Midbrain (tissue), 1 donor: ENCODE results near the gene RAB40B.
"Not testable (repeated sequence)": the region's sequence is repeated elsewhere in the genome, so short reads cannot be mapped to it uniquely, and the experiment has no call there.

ENCODE experiments used
- DNase-seq: peaks from one replicate; lab custom pipeline; 2025; lab: John Stamatoyannopoulos, UW

The RAB40B gene

DNA sequence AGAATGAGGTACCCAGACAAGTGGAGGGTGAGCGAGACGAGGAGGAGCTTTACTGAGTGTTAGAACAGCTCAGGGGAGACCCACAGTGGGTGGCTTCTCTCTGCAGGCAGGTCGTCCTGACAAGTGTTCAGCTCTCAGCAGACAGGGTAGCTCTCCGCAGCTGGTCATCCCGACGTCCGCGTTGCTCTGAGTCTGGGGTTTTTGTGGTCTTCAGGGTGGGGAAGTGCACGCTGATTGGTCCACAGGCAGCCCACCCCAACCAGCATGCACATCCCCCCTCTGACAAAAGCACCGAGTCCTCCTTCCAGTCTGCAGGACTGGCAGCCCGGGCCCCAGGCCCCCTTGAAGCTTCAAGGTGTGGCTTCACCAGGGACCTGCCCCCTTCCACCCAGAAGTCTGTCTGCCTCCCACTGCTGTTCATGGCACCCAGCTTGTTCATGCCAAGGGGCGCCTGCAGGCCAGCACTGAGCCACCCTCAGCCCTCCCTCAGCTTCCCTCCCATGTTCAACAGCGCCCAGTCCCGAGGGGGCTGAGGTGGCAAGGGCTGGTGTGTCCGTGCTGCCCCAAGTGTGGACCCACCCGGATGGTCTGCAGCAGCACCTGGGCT, 30.4 kb downstream of the RAB40B start:
- no peak for DNase-seq

DNA sequence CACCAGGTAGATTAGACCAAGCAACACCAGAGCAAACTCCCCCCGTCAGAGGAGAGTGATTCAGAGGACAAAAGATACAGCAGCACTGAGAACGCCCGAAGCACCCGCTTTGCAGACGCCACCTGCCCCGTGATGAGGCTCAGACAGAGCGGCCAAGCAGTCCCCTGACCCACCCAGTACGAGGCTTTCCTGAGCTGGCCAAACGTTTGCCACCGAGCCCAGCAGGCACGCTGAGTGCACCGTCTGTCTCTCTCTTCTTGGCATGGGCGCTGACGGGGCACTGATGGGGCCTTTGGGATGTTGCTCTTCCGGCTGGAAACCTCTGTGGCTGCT, 30.9 kb downstream of the RAB40B start:
- DNase-seq: no peak

GRCh38 chr17:82666931-82667667, 31.4 kb downstream of the RAB40B start:
- DNase-seq: no peak

GRCh38 chr17:82665891-82666290, 32.6 kb downstream of the RAB40B start:
- no peak for DNase-seq

DNA sequence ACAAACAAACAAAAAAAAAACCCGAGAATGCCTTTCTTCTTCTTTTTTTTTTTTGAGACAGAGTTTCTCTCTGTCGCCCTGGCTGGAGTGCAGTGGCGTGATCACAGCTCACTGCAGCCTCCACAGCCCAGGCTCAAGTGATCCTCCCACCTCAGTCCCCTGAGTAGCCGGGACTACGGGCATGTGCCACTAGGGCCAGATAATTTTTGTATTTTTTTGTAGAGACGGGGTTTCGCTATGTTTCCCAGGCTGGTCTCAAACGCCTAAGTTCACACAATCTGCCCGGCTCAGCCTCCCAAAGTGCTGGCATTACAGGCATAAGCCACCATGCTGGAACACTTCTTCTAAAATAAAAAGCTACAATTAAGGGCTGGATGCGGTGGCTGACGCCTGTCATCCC, 33.3 kb downstream of the RAB40B start:
- DNase-seq: no peak

GRCh38 chr17:82664701-82665182, 33.8 kb downstream of the RAB40B start:
- no peak for DNase-seq

DNA sequence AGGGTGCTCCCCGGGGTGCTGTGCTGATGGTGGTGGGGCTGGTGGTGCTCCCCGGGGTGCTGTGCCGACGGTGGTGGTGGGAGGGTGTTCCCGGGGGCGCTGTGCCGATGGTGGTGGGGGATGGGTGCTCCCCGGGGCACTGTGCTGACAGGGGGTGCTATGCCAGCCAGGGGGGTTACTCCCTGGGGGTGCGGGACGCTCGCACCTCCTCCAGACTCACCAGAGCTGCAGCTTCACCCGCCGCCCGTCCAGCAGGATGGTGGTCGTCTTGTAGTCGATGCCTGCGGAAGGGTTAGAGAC, 34.3 kb downstream of the RAB40B start:
- no peak for DNase-seq

- DNase-seq: no peak
Observed at GRCh38 chr17:82663381-82664275, 34.9 kb downstream of the RAB40B start.

DNA sequence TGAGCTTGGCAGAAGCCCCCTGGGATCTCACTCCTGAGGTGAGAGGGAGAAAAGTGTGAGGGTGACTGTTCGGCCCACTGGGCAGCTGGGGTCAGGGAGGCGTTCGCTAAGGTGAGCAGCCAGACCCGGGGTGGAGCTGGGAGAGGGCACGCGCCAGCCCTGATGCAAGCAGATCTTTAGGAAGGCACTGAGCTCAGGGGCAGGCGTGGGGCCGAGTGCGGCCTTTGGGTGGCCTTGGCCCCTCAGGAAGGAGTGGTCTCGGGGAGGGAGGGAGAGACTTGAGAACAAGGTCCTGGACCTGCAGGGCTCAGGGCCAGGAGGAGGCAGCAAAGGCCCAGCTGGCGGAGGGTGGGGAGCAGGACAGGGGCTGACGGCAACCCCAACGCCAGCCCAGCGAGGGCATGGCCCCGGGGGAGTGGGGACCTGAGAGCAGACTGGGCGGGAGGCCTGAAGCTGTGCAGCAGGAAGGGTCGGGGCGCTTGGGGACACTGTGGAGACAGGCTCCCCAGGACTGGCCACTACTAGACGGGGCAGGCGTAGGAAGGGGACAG, 35.7 kb downstream of the RAB40B start:
- DNase-seq: no peak

DNA sequence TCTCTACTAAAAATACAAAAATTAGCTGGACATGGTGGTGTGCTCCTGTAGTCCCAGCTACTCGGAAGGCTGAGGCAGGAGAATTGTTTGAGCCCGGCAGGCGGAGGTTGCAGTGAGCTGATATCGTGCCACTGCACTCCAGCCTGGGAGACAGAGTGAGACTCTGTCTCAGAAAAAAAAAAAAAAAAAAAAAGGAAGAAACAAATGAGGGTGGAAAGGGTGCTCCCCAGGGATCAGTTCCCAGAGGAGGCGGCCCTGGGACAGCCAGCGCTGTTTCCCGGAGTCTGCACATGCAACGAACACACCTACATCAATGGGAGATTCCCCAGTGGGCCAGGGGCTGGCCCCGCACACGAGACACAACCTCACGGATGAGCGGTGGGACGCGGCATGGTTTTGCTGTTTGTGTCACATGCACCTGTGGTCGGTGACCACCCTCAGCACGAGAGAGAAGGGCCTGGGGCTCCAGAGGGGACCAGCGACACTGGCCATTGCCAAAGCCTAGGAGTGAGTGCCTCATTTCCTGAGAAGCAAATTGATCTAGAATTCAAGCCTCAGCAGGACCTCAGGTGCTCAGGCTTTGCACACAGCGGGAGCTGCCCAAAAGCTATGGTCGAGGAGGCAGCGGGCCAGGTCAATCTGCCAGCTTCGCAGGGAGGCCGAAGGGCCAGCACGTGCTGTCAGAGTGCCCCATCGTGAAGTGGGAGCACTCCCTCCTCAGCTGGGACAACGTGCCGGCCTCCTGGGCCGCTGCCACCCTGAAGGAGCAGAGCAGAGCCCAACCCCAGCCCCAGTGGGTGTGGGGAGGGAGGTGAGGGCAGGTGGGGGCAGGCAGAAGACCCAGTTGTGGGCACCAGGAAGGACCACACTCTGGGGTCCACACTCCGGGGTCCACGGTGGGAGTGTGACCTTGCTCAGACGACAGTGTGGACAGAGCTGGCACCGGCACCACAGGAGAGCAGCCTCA, 36.5 kb downstream of the RAB40B start:
- no peak for DNase-seq

DNA sequence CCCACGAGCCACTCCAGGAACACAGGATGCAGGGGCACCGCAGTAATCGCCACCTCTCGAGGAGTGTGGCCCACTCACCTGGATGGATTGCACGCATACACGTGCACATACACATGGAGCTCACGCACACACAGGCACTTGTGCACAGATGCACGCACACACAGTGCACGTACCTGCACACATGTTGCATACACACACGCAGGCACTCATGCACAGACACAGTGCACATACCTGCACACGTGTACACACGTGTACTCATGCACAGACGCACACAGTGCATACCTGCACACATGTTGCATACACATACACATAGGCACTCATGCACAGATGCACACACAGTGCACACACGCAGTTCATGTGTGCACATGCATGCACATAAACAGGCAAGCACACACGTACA, 38.6 kb downstream of the RAB40B start:
- no peak for DNase-seq

- no peak for DNase-seq
Observed at GRCh38 chr17:82658796-82659452, 39.6 kb downstream of the RAB40B start.

DNA sequence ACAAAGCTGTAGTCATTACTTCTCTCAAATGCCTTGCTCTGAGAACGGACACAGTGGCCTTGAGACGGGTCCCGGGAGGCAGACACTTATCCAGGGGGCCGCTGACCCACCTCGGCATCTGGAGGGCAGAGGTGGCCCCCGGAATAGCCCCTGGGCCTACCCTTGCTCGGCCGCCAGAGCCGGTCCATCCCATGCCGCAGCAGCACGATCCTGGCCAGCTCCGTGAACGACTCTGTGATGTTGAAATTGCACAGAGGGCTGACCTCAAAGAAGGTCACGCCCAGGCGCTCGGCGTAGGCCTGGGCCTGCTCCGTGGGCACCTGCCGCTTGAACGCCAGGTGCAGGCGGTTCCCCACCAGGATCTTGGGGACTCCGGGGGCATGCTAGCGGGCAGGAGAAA, 40.2 kb downstream of the RAB40B start:
- no peak for DNase-seq

GRCh38 chr17:82657926-82658325, 40.6 kb downstream of the RAB40B start:
- DNase-seq: no peak

DNA sequence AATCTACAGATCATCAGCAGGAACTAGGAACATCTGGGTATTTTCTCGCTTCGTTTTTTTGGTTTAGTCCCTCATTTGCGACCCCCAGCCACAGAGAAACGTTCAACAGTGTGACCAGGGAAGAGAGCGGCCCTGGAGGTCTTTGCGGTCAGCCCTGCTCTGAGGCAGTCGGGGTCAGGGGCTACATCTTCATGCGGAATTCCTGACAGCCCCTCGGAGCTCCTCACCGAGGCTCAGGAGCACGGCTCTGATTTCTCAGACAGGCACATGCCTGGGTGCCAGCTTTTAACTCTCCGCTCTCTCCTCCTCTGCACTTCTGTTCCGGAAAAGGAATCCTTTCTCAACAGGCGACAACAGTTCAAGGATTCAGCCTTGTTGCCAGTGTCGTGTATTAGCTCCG, 42.2 kb downstream of the RAB40B start:
- no peak for DNase-seq

- no peak for DNase-seq
Observed at GRCh38 chr17:82655523-82655922, 43.0 kb downstream of the RAB40B start.

DNA sequence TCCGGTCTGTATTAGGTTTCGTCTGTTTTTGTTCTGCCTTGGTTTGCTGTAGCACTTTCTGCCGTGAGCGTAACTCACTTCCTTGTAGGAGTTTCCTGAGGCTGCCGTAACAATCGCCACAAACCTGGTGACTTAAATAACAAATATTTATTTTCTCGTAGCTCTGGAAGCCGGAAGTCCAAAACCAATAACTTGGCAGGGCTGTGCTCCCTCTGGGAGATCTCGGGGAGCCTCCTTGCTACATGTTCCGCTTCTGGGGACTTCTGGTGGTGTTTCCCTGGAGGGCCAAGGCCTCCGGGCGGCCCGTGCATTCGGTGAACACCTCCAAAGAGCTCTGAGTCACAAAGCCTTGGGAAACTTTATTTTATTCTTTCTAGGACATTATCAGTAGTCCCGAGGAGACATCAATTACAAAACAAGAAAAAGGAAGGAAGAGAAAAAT, 43.4 kb downstream of the RAB40B start:
- DNase-seq: no peak

DNA sequence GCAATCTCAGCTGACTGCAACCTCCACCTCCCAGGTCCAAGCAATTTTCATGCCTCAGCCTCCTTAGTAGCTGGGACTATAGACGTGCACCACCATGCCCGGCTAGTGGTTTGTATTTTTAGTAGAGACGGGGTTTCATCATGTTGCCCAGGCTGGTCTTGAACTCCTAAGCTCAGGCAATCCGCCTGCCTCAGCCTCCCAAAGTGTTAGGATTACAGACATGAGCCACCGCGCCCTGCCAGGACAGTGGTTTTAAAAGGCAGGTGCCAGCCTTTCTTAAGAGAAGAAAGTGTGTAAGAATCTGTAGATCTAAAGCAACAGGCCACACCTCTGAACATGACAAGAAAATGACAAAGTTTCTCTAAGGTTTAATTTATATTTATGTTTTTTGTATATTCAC, 43.9 kb downstream of the RAB40B start:
- DNase-seq: not testable (repeated sequence)

DNA sequence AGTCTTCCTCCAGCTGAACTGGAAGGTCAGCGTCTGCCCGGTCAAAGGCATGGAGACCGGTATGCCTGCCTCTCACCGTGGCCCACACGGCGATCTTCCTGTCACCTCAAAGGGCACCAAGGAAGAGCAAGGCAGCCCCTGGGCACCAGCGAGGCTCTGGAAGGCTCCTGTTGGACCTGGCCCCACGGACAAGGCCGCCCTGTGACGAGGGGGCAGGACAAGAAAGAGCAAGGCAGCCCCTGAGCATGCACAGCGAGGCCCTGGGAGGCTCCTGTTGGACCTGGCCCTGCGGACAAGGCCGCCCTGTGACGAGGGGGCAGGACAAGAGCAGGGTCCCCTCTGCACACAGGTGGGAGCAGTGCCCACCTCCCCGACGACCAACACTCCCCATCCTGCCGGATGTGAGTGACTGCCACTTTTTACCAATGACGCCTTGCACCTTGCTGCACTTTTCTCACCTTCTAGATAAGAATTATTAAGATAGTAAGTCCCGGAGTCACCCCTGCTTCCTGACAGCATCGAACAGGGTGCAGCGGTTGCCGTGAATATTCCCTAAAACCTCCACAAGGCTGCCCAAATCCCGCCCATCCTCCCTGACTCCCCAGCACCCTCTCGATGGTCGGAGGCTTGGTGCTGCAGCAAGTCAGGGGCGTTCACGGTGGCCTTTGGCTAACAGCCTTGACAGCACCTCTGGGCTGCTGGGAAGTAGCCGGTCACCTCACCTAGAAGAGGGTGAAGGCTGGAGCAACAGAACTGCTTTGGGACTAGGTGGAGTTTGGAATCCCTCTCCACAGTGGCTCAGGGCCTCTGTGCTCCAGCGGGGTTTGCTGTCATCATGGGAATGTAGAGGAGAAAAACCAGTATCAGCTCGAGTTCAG, 44.6 kb downstream of the RAB40B start:
- no peak for DNase-seq

GRCh38 chr17:82650723-82651122, 47.8 kb downstream of the RAB40B start:
- DNase-seq: no peak
